HEK293 (cell line): ENCODE measurements around the gene DSE.

Experiments
- CTCF ChIA-PET: fragments of 350-600 bp; formaldehyde crosslinking; extraction: SDS; loops from one replicate; lab custom pipeline; 2021; ENCODE audit warnings: antibody characterized with exemption; lab: Yijun Ruan, JAX
- POLR2A ChIA-PET: fragments of 300-600 bp; formaldehyde crosslinking; extraction: SDS; loops from one replicate; lab custom pipeline; 2020; ENCODE audit warnings: antibody characterized with exemption, inconsistent platforms; lab: Yijun Ruan, JAX
- H3K27ac ChIP-seq: fragments of 200-500 bp; sonication (Bioruptor generic); 2 replicates; pipeline ENCODE4 v1.5.1; 2014; ENCODE audit warnings: low read depth, low read length, control low read depth, inconsistent platforms; ENCODE audit errors: extremely low read depth
- H3K36me3 ChIP-seq, 2 experiments: fragments of 200-500 bp in 1 of 2; sonication (Bioruptor generic) in 1 of 2; 1 replicate in 1 of 2; 2 replicates in 1 of 2; pipeline ENCODE4 v1.5.1; 2014 to 2017; ENCODE audit warnings: inconsistent platforms in 2 of 2, low read length in 2 of 2; ENCODE audit not compliant: control insufficient read depth in 2 of 2, insufficient read depth in 1 of 2
- H3K4me1 ChIP-seq: fragments of 200-500 bp; sonication (Bioruptor generic); 2 replicates; pipeline ENCODE4 v1.5.1; 2014; ENCODE audit warnings: mild to moderate bottlenecking, low read length, inconsistent platforms; ENCODE audit not compliant: control insufficient read depth, insufficient read depth
- H3K4me3 ChIP-seq: 2 replicates; pipeline ENCODE4 v1.5.1; 2011; ENCODE audit warnings: low read depth, mild to moderate bottlenecking, control low read depth, low read length, moderate library complexity
- H3K9me3 ChIP-seq: fragments of 200-500 bp; sonication (Bioruptor generic); 2 replicates; pipeline ENCODE4 v1.5.1; 2014; ENCODE audit warnings: low read depth, low read length, inconsistent platforms; ENCODE audit not compliant: control insufficient read depth, insufficient read depth
- KLF1 ChIP-seq: fragments of 450-650 bp; formaldehyde crosslinking; IDR thresholded peaks from 2 replicates; pipeline ENCODE4 v1.5.1; 2016; ENCODE audit warnings: missing biosample characterization, missing genetic modification characterization
- MZF1 ChIP-seq: fragments of 450-650 bp; formaldehyde crosslinking; IDR thresholded peaks from 2 replicates; pipeline ENCODE4 v1.5.1; 2017; ENCODE audit warnings: missing biosample characterization, missing genetic modification characterization, borderline replicate concordance
- SALL2 ChIP-seq: fragments of 450-650 bp; formaldehyde crosslinking; IDR thresholded peaks from 2 replicates; pipeline ENCODE4 v1.5.0; 2017; ENCODE audit warnings: missing biosample characterization, mild to moderate bottlenecking, missing genetic modification characterization, borderline replicate concordance
- SCRT1 ChIP-seq: fragments of 450-650 bp; formaldehyde crosslinking; IDR thresholded peaks from 2 replicates; pipeline ENCODE4 v1.5.1; 2016; ENCODE audit warnings: missing biosample characterization, missing genetic modification characterization, borderline replicate concordance
- SCRT2 ChIP-seq: fragments of 450-650 bp; formaldehyde crosslinking; IDR thresholded peaks from 2 replicates; pipeline ENCODE4 v1.5.1; 2016; ENCODE audit warnings: missing biosample characterization, missing genetic modification characterization
- SP2 ChIP-seq: fragments of 450-650 bp; formaldehyde crosslinking; IDR thresholded peaks from 2 replicates; pipeline ENCODE4 v1.5.1; 2016; ENCODE audit warnings: missing biosample characterization, missing genetic modification characterization
- YY1 ChIP-seq: fragments of 450-650 bp; formaldehyde crosslinking; IDR thresholded peaks from 2 replicates; pipeline ENCODE4 v1.5.1; 2018; ENCODE audit warnings: missing biosample characterization, missing genetic modification characterization
- ZBTB8A ChIP-seq: fragments of 450-650 bp; formaldehyde crosslinking; IDR thresholded peaks from 2 replicates; pipeline ENCODE4 v1.5.1; 2016; ENCODE audit warnings: missing biosample characterization, missing genetic modification characterization
- ZFP69B ChIP-seq: fragments of 450-650 bp; formaldehyde crosslinking; IDR thresholded peaks from 2 replicates; pipeline ENCODE4 v1.5.1; 2016; ENCODE audit warnings: missing biosample characterization, missing genetic modification characterization
- ZNF146 ChIP-seq: fragments of 450-650 bp; formaldehyde crosslinking; IDR thresholded peaks from 2 replicates; pipeline ENCODE4 v1.5.1; 2016; ENCODE audit warnings: missing biosample characterization, missing genetic modification characterization
- ZNF16 ChIP-seq: fragments of 450-650 bp; formaldehyde crosslinking; IDR thresholded peaks from 2 replicates; pipeline ENCODE4 v1.5.1; 2016; ENCODE audit warnings: low read depth, missing biosample characterization, missing genetic modification characterization
- ZNF239 ChIP-seq: fragments of 450-650 bp; formaldehyde crosslinking; IDR thresholded peaks from 2 replicates; pipeline ENCODE4 v1.5.1; 2016; ENCODE audit warnings: missing biosample characterization, missing genetic modification characterization
- ZNF302 ChIP-seq: fragments of 450-650 bp; formaldehyde crosslinking; IDR thresholded peaks from 2 replicates; pipeline ENCODE4 v1.5.1; 2016; ENCODE audit warnings: missing biosample characterization, missing genetic modification characterization, low read depth
- ZNF394 ChIP-seq: fragments of 450-650 bp; formaldehyde crosslinking; IDR thresholded peaks from 2 replicates; pipeline ENCODE4 v1.5.1; 2016; ENCODE audit warnings: missing biosample characterization, missing genetic modification characterization, mild to moderate bottlenecking, moderate library complexity, borderline replicate concordance
- ZNF501 ChIP-seq: fragments of 450-650 bp; formaldehyde crosslinking; IDR thresholded peaks from 2 replicates; pipeline ENCODE4 v1.5.1; 2016; ENCODE audit warnings: missing biosample characterization, missing genetic modification characterization
- ZNF529 ChIP-seq: fragments of 450-650 bp; formaldehyde crosslinking; IDR thresholded peaks from 2 replicates; pipeline ENCODE4 v1.5.1; 2017; ENCODE audit warnings: missing genetic modification characterization, missing biosample characterization; ENCODE audit not compliant: insufficient replicate concordance
- ZNF571 ChIP-seq: fragments of 450-650 bp; formaldehyde crosslinking; IDR thresholded peaks from 2 replicates; pipeline ENCODE4 v1.5.0; 2017; ENCODE audit warnings: missing biosample characterization, missing genetic modification characterization
- ZNF600 ChIP-seq: fragments of 450-650 bp; formaldehyde crosslinking; IDR thresholded peaks from 2 replicates; pipeline ENCODE4 v1.5.1; 2016; ENCODE audit warnings: missing biosample characterization, missing genetic modification characterization
- TF ChIP-seq, protein P1 (sequence below): fragments of 450-650 bp; formaldehyde crosslinking; conservative IDR thresholded peaks from 2 replicates; pipeline ENCODE4 v1.5.1; 2016; ENCODE audit warnings: low read depth, missing biosample characterization, missing genetic modification characterization
- TF ChIP-seq, protein P2 (sequence below): fragments of 450-650 bp; formaldehyde crosslinking; IDR thresholded peaks from 2 replicates; pipeline ENCODE4 v1.5.1; 2017; ENCODE audit warnings: missing biosample characterization, missing genetic modification characterization
- TF ChIP-seq, protein P3 (sequence below): fragments of 450-650 bp; formaldehyde crosslinking; IDR thresholded peaks from 2 replicates; pipeline ENCODE4 v1.5.1; 2016; ENCODE audit warnings: missing biosample characterization, missing genetic modification characterization
- TF ChIP-seq, protein P4 (sequence below): fragments of 450-650 bp; formaldehyde crosslinking; IDR thresholded peaks from 2 replicates; pipeline ENCODE4 v1.5.1; 2016; ENCODE audit warnings: missing biosample characterization, missing genetic modification characterization

The DSE gene

DNA sequence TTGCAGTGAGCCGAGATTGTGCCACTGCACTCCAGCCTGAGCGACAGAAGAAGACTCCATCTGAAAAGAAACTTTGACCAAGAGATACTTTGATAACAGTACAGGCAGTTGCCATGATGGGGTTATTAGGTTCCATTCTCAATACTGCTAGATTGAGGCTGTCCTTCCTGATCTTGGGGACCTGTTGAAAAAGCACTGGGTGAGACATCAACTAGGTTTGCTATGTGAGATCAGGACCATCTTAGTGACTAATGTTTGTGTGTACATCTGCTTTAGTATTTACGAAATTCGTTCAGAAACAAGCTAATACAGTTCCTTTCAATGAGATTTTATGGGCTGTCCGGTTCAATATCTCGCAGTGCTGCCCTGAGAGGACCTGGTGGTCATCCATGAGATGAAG, 2.6 kb downstream of the DSE start:
- CTCF ChIA-PET = interaction anchor here (0.6 to 1.3 kb wide), 4 partner anchors 12 to 170 kb away, joined by 3 to 5 read pairs (median 3); no protein-coding TSS in a partner anchor
- Histone ChIP-seq H3K36me3 (no peaks in the 10 kb centered on the region), H3K4me1 (peaks cover 6% of the 10 kb centered on the region; the same call in 1 of the 2 replicates), H3K27ac (no peak overlapping the region), H3K9me3 (no peaks in the 10 kb centered on the region), H3K4me3 (no peak overlapping the region)
- POLR2A ChIA-PET = no interaction called here
- TF ChIP-seq, protein P1, sequence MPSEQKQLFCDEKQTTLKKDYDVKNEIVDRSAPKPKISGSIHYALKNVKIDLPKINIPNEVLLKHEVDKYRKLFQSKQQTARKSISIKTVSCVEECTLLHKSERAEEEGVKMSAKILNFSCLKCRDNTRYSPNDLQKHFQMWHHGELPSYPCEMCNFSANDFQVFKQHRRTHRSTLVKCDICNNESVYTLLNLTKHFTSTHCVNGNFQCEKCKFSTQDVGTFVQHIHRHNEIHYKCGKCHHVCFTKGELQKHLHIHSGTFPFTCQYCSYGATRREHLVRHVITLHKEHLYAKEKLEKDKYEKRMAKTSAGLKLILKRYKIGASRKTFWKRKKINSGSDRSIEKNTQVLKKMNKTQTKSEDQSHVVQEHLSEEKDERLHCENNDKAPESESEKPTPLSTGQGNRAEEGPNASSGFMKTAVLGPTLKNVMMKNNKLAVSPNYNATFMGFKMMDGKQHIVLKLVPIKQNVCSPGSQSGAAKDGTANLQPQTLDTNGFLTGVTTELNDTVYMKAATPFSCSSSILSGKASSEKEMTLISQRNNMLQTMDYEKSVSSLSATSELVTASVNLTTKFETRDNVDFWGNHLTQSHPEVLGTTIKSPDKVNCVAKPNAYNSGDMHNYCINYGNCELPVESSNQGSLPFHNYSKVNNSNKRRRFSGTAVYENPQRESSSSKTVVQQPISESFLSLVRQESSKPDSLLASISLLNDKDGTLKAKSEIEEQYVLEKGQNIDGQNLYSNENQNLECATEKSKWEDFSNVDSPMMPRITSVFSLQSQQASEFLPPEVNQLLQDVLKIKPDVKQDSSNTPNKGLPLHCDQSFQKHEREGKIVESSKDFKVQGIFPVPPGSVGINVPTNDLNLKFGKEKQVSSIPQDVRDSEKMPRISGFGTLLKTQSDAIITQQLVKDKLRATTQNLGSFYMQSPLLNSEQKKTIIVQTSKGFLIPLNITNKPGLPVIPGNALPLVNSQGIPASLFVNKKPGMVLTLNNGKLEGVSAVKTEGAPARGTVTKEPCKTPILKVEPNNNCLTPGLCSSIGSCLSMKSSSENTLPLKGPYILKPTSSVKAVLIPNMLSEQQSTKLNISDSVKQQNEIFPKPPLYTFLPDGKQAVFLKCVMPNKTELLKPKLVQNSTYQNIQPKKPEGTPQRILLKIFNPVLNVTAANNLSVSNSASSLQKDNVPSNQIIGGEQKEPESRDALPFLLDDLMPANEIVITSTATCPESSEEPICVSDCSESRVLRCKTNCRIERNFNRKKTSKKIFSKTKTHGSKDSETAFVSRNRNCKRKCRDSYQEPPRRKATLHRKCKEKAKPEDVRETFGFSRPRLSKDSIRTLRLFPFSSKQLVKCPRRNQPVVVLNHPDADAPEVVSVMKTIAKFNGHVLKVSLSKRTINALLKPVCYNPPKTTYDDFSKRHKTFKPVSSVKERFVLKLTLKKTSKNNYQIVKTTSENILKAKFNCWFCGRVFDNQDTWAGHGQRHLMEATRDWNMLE (tag by site-specific recombination) = no peak
- TF ChIP-seq YY1 (tag by site-specific recombination) (no peak), SP2 (tag by site-specific recombination) (no peak), KLF1 (tag by site-specific recombination) (no peak), ZNF302 (tag by site-specific recombination) (no peak), ZNF16 (tag by site-specific recombination) (no peak), ZNF146 (no peak)
- TF ChIP-seq, protein P2, sequence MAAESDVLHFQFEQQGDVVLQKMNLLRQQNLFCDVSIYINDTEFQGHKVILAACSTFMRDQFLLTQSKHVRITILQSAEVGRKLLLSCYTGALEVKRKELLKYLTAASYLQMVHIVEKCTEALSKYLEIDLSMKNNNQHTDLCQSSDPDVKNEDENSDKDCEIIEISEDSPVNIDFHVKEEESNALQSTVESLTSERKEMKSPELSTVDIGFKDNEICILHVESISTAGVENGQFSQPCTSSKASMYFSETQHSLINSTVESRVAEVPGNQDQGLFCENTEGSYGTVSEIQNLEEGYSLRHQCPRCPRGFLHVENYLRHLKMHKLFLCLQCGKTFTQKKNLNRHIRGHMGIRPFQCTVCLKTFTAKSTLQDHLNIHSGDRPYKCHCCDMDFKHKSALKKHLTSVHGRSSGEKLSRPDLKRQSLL (tag by site-specific recombination) = no peak

DNA sequence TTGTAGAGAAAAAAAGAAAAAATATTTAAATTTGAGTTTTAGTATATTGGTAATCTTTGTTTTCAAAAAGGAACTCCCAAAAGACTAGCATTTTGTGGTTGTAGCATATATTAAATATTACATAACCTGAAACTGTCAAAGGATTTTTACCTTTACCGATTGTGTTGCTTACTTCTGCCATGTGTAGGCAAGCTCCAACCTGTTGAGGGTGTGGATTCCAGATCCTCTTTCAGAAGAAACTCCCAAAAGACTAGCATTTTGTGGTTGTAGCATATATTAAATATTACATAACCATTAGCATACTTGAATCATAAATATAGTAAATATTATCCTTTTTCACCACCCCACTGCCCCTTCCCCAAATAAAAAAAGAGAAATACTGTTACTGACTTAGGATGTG, 3.2 kb downstream of the DSE start:
- H3K36me3 ChIP-seq = no peaks in the 10 kb centered on the region
- no peak overlapping the region for H3K4me3 ChIP-seq
- TF ChIP-seq ZNF529 (tag by site-specific recombination) = no peak
- no peak for TF ChIP-seq ZNF600
- TF ChIP-seq SCRT2 = peak; percentile 83
- 0 out of 2 replicates have a peak, but pooled peaks have one; percentile 37 for TF ChIP-seq SCRT1 (tag by site-specific recombination)
- H3K27ac ChIP-seq = no peak overlapping the region
- CTCF ChIA-PET = interaction anchor here (1.1 to 1.3 kb wide), 2 partner anchors 12 to 161 kb away, joined by 3 to 5 read pairs; no protein-coding TSS in a partner anchor
- POLR2A ChIA-PET = no interaction called here
- H3K9me3 ChIP-seq = no peaks in the 10 kb centered on the region
- H3K4me1 ChIP-seq = peaks cover 6% of the 10 kb centered on the region; the same call in 1 of the 2 replicates

DNA sequence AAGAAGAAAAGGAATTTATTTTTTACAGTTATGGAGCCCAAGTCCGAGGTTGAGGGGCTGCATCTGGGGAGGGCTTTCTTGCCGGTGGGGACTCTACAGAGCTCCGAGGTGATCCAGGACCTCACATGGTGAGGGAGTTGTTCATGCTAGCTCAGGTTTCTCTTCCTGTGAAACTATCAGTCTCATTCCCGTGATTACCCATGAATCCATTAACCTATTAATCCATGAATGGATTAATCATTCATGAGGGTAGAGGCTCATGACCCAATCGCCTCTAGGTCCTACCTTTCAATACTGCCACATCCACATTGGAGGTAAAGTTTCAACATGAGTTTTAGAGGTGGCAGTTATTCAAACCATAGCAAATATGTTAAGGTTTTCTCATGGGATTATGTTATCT, 3.8 kb downstream of the DSE start:
- Histone ChIP-seq H3K4me3 (no peak overlapping the region), H3K36me3 (no peaks in the 10 kb centered on the region), H3K4me1 (peaks cover 6% of the 10 kb centered on the region; the same call in 1 of the 2 replicates), H3K27ac (no peak overlapping the region), H3K9me3 (no peaks in the 10 kb centered on the region)
- POLR2A ChIA-PET = no interaction called here
- CTCF ChIA-PET = interaction anchor here (1.1 kb wide), 1 partner anchor 161 kb away, joined by 3 read pairs; no protein-coding TSS in a partner anchor
- TF ChIP-seq ZNF394 (tag by site-specific recombination) (no peak), ZFP69B (tag by site-specific recombination) (no peak), ZNF239 (tag by site-specific recombination) (no peak), MZF1 (tag by site-specific recombination) (no peak), SALL2 (tag by site-specific recombination) (no peak), ZNF571 (tag by site-specific recombination) (no peak), ZNF501 (tag by site-specific recombination) (no peak), ZBTB8A (tag by site-specific recombination) (no peak)
- TF ChIP-seq, protein P3, sequence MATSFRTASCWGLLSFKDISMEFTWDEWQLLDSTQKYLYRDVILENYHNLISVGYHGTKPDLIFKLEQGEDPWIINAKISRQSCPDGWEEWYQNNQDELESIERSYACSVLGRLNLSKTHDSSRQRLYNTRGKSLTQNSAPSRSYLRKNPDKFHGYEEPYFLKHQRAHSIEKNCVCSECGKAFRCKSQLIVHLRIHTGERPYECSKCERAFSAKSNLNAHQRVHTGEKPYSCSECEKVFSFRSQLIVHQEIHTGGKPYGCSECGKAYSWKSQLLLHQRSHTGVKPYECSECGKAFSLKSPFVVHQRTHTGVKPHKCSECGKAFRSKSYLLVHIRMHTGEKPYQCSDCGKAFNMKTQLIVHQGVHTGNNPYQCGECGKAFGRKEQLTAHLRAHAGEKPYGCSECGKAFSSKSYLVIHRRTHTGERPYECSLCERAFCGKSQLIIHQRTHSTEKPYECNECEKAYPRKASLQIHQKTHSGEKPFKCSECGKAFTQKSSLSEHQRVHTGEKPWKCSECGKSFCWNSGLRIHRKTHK (tag by site-specific recombination) = no peak
- TF ChIP-seq, protein P4, sequence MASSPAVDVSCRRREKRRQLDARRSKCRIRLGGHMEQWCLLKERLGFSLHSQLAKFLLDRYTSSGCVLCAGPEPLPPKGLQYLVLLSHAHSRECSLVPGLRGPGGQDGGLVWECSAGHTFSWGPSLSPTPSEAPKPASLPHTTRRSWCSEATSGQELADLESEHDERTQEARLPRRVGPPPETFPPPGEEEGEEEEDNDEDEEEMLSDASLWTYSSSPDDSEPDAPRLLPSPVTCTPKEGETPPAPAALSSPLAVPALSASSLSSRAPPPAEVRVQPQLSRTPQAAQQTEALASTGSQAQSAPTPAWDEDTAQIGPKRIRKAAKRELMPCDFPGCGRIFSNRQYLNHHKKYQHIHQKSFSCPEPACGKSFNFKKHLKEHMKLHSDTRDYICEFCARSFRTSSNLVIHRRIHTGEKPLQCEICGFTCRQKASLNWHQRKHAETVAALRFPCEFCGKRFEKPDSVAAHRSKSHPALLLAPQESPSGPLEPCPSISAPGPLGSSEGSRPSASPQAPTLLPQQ (tag by site-specific recombination) = no peak
